Peyer's patch (tissue), 4 donors: ENCODE measurements around the gene ENTPD1.

Source experiments
- POLR2A ChIP-seq, 2 donors: fragments of 450-650 bp; IDR thresholded peaks; one replicate each; pipeline ENCODE4 v1.5.1; 2017; ENCODE audit warnings: antibody characterized with exemption in 2 of 2, mild to moderate bottlenecking in 2 of 2, moderate library complexity in 2 of 2
- TF ChIP-seq, protein P1 (sequence below), 6 experiments: fragments of 450-650 bp in 4 of 6; fragments of 200-600 bp in 2 of 6; sonication (generic) in 1 of 6; IDR thresholded peaks; one replicate each; pipeline ENCODE4 v1.5.1; 2017 to 2019; ENCODE audit warnings: antibody characterized with exemption in 6 of 6, mild to moderate bottlenecking in 3 of 6, moderate library complexity in 1 of 6

DNA sequence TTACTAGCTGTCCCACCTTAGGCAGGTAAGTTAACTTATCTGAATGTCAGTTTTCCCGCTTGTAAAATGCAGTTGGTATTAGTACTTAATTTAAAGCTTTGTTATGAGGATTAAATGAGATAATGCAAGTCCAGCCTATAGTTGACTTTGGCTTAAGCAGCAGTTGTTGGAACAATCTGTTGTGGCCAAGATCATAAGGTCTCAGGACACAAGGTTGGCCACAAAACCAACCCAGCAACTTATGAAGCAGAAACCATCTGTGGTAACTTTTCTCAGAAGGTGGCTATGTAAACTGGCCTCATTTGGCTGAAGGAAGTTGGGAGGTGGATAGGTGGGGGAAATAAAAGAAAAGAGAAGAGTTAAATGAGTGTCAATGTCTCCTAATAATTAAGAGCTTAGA, 29.4 kb downstream of the ENTPD1 start:
- TF ChIP-seq, protein P1, sequence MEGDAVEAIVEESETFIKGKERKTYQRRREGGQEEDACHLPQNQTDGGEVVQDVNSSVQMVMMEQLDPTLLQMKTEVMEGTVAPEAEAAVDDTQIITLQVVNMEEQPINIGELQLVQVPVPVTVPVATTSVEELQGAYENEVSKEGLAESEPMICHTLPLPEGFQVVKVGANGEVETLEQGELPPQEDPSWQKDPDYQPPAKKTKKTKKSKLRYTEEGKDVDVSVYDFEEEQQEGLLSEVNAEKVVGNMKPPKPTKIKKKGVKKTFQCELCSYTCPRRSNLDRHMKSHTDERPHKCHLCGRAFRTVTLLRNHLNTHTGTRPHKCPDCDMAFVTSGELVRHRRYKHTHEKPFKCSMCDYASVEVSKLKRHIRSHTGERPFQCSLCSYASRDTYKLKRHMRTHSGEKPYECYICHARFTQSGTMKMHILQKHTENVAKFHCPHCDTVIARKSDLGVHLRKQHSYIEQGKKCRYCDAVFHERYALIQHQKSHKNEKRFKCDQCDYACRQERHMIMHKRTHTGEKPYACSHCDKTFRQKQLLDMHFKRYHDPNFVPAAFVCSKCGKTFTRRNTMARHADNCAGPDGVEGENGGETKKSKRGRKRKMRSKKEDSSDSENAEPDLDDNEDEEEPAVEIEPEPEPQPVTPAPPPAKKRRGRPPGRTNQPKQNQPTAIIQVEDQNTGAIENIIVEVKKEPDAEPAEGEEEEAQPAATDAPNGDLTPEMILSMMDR (IDR thresholded peaks at IDR 0.05): no peak
- no peak for TF ChIP-seq POLR2A (IDR thresholded peaks at IDR 0.05)
